Fibroblast of lung (primary cell): ENCODE data around the gene FBXW11.

Source experiments
- EZH2 ChIP-seq: IDR thresholded peaks from 2 replicates; pipeline ENCODE4 v1.5.1; 2012; ENCODE audit warnings: low read length, control low read depth, mild to moderate bottlenecking; ENCODE audit errors: missing control alignments
- TF ChIP-seq, protein P1 (sequence below), 2 donors: IDR thresholded peaks in 1 of 2; conservative IDR thresholded peaks in 1 of 2; 1 replicate in 1 of 2; 2 replicates in 1 of 2; pipeline ENCODE4 v1.5.1; 2011 to 2012; ENCODE audit warnings: low read length in 2 of 2, control low read depth in 1 of 2, inconsistent platforms in 1 of 2, low read depth in 1 of 2, mild to moderate bottlenecking in 1 of 2

DNA sequence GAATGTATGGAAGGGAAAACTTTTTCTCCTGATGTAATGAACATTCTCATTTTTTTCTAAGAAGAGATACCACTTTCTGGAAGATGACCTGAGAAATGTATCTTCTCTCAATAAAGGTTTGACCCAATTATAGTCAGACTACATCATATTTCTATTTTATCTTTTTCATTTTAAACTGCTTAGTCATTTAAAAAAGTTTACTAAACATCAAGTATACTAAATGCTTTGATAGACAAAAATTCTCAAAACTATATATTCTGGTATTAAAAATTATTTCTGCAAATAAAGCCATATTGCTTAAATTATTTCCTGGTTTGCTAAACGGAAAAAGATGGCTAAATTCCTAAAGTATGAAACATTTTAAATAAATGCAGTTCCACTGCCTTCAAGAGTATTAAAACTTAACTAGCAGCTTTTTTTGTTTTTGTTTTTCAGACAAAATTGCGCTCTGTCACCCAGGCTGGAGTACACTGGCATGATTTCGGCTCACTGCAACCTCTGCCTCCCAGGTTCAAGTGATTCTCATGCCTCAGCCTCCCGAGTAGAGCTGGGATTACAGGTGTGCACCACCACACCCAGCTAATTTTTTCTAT lies 37.1 kb downstream of the FBXW11 start:
- TF ChIP-seq, protein P1, sequence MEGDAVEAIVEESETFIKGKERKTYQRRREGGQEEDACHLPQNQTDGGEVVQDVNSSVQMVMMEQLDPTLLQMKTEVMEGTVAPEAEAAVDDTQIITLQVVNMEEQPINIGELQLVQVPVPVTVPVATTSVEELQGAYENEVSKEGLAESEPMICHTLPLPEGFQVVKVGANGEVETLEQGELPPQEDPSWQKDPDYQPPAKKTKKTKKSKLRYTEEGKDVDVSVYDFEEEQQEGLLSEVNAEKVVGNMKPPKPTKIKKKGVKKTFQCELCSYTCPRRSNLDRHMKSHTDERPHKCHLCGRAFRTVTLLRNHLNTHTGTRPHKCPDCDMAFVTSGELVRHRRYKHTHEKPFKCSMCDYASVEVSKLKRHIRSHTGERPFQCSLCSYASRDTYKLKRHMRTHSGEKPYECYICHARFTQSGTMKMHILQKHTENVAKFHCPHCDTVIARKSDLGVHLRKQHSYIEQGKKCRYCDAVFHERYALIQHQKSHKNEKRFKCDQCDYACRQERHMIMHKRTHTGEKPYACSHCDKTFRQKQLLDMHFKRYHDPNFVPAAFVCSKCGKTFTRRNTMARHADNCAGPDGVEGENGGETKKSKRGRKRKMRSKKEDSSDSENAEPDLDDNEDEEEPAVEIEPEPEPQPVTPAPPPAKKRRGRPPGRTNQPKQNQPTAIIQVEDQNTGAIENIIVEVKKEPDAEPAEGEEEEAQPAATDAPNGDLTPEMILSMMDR (conservative IDR thresholded peaks at IDR 0.05 in 1 of 2, IDR thresholded peaks at IDR 0.05 in 1 of 2; ENCODE audit: low read depth in 1 of 2, low read length in 2 of 2), result no peak
- no peak for TF ChIP-seq EZH2
